IPS-15b (cell line): ENCODE results near the gene FAM171A1.
"Not testable (repeated sequence)": the region's sequence is repeated elsewhere in the genome, so short reads cannot be mapped to it uniquely, and the experiment has no call there.

Source experiments
- H3K27me3 ChIP-seq: one replicate; pipeline ENCODE4 v1.6.1; 2013; ENCODE audit warnings: low read length; ENCODE audit not compliant: control insufficient read depth, insufficient read depth
- H3K36me3 ChIP-seq: one replicate; pipeline ENCODE4 v1.6.1; 2013; ENCODE audit warnings: low read length; ENCODE audit not compliant: control insufficient read depth, insufficient read depth
- H3K4me1 ChIP-seq: one replicate; pipeline ENCODE4 v1.6.1; 2013; ENCODE audit warnings: mild to moderate bottlenecking, low read length; ENCODE audit not compliant: control insufficient read depth, insufficient read depth
- H3K4me3 ChIP-seq: one replicate; pipeline ENCODE4 v1.5.1; 2013; ENCODE audit warnings: low read depth, low read length
- H3K9ac ChIP-seq: one replicate; pipeline ENCODE4 v1.6.1; 2013; ENCODE audit warnings: low read depth, mild to moderate bottlenecking, low read length
- H3K9me3 ChIP-seq: one replicate; pipeline ENCODE4 v1.6.1; 2013; ENCODE audit warnings: mild to moderate bottlenecking, low read length; ENCODE audit not compliant: control insufficient read depth, insufficient read depth

FAM171A1 gene

DNA sequence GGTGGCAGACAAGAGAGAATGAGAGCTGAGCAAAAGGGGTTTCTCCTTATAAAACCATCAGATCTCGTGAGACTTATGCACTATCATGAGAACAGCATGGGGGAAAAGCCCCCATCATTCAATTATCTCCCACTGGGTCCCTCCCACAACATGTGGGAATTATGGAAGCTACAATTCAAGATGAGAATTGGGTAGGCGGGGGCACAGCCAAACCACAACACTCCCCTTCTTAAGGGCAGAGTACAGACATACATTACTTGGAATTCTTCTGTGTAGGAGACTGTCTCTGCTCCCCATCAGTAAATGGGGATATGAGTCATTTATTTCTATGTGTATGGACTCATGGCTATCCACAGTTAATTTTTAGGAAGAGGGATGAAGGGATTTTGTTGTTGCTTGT lies 31.2 kb downstream of the FAM171A1 start:
- Histone ChIP-seq H3K4me3 (no peak overlapping the region), H3K4me1 (peaks cover 4% of the 10 kb centered on the region), H3K9ac (no peak overlapping the region), H3K9me3 (no peaks in the 10 kb centered on the region), H3K27me3 (no peaks in the 10 kb centered on the region), H3K36me3 (no peaks in the 10 kb centered on the region)

DNA sequence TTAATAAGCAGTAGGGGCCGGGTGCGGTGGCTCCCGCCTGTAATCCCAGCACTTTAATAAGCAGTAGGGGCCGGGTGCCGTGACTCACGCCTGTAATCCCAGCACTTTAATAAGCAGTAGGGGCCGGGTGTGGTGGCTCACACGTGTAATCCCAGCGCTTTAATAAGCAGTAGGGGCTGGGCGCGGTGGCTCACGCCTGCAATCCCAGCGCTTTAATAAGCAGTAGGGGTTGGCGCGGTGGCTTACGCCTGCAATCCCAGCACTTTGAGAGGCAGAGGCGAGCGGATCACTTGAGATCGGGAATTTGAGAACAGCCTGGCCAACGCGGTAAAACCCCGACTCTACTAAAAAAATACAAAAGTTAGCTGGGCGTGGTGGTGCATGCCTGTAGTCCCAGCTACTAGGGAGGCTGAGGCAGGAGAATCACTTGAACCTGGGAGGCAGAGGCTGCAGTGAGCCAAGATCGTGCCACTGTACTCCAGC lies 33.6 kb downstream of the FAM171A1 start:
- not testable (repeated sequence) for H3K4me3 ChIP-seq, H3K9ac ChIP-seq, H3K36me3 ChIP-seq, H3K27me3 ChIP-seq, H3K4me1 ChIP-seq, H3K9me3 ChIP-seq

DNA sequence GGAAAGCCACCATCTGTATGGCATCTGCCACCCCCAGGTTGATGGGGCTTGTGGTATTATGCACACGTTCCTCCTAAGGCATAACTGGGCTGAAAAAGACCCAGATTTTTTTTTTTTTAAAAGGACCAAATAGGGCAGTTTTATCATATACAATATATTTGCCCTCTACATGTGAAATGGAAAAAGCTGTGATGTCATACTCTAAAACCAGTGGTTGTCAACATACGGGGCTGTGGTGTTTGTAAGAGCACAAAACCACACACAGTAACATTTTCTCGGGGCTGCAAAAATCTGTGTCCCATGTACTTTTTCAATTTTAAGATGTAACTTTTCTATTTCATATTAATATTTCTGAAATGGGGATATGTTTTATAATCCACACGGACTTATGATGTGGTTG lies 34.9 kb downstream of the FAM171A1 start:
- H3K36me3 ChIP-seq = no peaks in the 10 kb centered on the region
- H3K9ac ChIP-seq = no peak overlapping the region
- H3K4me1 ChIP-seq = no peaks in the 10 kb centered on the region
- no peaks in the 10 kb centered on the region for H3K27me3 ChIP-seq
- H3K4me3 ChIP-seq = no peak overlapping the region
- H3K9me3 ChIP-seq = no peaks in the 10 kb centered on the region

DNA sequence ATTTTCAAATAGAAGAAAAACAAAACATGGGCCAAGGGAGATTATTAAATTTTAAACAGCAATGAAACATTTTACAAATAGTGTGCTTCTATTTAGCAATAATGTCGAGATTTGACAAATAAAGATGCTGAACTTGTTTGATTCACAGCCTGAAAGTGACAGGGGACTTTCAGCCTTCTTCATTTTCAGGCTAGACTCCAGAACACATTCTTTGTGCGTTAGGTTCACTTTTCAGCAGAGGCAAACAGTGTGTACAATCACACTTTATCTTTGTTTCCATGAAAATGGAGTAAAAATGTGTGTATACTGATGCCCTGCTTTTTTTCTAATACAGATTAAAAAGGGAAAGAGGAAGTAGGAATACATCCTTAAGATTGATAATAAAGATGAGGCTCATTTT lies 35.6 kb downstream of the FAM171A1 start:
- Histone ChIP-seq H3K4me1 (no peaks in the 10 kb centered on the region), H3K36me3 (no peaks in the 10 kb centered on the region), H3K4me3 (no peak overlapping the region), H3K9me3 (no peaks in the 10 kb centered on the region), H3K9ac (no peak overlapping the region), H3K27me3 (no peaks in the 10 kb centered on the region)

DNA sequence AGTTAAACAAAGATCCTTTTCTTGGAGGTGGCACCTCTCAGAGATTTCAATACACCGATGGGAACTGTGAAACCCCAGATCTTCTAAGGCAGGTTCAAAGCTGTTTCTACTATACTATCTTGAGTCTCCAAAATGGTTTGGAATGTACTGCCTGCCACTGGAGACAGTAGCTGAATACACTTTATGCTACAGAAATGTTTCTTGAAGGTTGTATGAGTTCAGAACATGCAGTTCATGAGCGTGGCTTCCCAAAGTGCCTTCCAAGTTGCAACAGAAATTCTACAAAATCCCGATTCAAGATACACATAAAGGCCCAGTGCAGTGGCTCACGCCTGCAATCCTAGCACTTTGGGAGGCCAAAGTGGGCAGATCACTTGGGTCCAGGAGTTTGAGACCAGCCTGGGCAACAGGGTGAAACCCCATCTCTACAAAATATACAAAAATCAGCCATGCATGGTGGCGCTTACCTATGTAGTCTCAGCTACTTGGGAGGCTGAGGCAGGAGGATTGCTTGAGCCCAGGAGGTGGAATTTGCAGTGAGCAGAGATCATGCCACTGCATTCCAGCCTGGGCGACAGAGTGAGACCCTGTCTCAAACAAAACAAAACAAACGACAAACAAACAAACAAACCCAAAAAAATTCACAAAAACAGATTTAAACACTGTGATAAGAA lies 36.3 kb downstream of the FAM171A1 start:
- Histone ChIP-seq H3K27me3 (no peaks in the 10 kb centered on the region), H3K4me3 (no peak overlapping the region), H3K9ac (no peak overlapping the region), H3K9me3 (no peaks in the 10 kb centered on the region), H3K4me1 (no peaks in the 10 kb centered on the region), H3K36me3 (no peaks in the 10 kb centered on the region)

DNA sequence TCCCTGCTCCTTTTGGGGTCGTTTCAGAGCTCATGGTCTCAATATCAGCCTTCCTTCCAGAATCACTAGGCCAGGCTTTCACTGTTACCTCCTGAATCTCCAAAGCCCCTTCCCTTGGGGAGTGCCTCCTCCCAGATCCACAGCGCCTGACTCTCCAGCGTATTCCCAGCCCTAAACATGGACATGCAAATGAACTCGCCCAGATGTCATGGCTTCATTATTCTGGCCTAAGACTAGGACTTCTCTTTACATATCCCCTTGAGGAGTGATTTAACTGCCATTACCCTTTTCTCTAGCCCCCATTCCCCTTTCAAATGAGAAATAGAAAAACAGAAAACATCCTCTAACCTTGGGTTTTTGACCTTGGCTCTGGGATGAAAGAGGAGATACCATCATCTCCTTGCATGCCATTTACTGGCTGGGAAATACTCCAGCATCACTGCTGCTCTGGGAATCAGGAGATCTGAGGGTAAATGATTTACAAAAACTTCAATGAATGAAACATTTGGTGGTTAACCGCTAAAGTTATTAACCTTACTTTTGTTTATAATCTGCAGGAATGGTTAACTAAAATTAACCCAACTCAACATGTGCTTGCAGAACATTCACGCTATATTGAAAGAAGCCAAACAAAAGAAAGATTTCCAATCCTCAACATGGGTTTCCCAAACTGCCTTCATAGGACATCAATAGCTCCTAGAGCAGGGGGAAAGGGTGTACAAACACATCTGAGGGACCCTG lies 37.0 kb downstream of the FAM171A1 start:
- Histone ChIP-seq H3K4me1 (no peaks in the 10 kb centered on the region), H3K27me3 (no peaks in the 10 kb centered on the region), H3K4me3 (no peak overlapping the region), H3K9ac (no peak overlapping the region), H3K36me3 (no peaks in the 10 kb centered on the region), H3K9me3 (no peaks in the 10 kb centered on the region)

DNA sequence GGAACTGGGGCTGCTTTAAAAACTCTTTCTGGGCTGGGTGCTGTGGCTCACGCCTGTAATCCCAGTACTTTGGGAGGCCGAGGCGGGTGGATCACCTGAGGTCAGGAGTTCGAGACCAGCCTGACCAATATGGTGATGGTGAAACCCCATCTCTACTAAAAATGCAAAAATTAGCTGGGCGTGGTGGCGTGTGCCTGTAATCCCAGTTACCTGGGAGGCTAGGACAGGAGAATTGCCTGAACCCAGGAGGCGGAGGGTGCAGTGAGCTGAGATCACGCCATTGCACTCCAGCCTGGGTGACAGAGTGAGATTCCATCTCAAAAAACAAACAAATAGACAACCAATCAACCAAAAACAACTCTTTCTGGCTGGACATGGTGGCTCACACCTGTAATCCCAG lies 37.9 kb downstream of the FAM171A1 start:
- not testable (repeated sequence) for H3K36me3 ChIP-seq, H3K4me3 ChIP-seq, H3K27me3 ChIP-seq, H3K9ac ChIP-seq, H3K4me1 ChIP-seq, H3K9me3 ChIP-seq

DNA sequence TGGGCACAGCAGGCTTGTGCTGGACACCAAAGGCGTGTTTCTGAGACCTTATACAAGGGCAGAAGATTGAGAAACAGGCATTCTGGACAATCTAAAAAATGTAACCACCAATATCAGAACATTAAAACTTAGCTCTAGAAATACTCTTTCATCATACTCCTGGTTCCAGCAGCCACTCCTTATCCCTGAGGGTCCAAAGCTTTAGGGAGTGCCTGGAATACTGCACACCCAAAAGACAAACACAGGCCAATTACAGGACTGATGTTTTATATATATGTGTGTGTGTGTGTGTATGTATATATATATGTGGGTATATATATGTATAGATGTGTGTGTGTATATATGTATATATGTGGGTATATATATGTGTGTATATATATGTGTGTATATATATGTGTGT lies 39.6 kb downstream of the FAM171A1 start:
- no peaks in the 10 kb centered on the region for H3K27me3 ChIP-seq
- no peak overlapping the region for H3K4me3 ChIP-seq
- no peaks in the 10 kb centered on the region for H3K4me1 ChIP-seq
- no peak overlapping the region for H3K9ac ChIP-seq
- no peaks in the 10 kb centered on the region for H3K9me3 ChIP-seq
- H3K36me3 ChIP-seq = no peaks in the 10 kb centered on the region

DNA sequence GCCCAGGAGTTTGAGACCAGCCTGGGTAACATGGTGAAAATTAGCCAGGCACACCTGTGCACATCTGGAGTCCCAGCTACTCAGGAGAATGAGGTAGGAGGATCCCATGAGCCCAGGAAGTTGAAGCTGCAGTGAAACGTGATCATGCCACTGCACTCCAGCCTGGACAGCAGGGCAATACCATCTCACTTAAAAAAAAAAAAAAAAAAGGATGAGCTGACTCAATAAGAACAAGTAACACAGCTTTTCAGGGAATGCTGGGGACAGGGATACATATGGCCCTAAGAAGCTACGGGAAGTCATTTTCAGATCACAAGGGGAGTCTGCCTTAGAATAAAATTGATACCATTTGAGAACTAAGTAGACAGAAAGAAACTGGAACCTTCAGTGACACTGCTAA lies 41.7 kb downstream of the FAM171A1 start:
- no peaks in the 10 kb centered on the region for H3K4me1 ChIP-seq

DNA sequence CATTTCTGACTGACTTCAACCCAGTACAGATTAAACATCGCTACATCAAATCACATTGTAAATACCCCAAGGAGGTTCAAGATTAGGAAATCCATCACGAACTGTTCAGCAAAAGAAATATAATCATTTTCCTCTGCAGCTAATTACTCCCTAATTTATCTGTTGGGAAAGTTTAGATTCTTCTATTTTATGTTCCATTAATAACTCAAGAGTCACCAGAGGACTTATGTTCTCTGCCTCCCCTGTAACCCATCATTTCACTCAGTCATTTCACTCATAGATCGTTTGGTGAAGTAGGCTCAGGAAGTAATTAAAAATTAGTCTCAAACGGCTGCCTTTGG lies 45.2 kb downstream of the FAM171A1 start:
- Histone ChIP-seq H3K4me3 (no peak overlapping the region), H3K9ac (no peak overlapping the region), H3K27me3 (no peaks in the 10 kb centered on the region), H3K4me1 (no peaks in the 10 kb centered on the region), H3K9me3 (no peaks in the 10 kb centered on the region), H3K36me3 (no peaks in the 10 kb centered on the region)

More for the DNA sequence above, 41.7 kb downstream of the FAM171A1 start:
- Histone ChIP-seq H3K27me3 (no peaks in the 10 kb centered on the region), H3K9ac (no peak overlapping the region), H3K4me3 (no peak overlapping the region), H3K9me3 (no peaks in the 10 kb centered on the region), H3K36me3 (no peaks in the 10 kb centered on the region)

DNA sequence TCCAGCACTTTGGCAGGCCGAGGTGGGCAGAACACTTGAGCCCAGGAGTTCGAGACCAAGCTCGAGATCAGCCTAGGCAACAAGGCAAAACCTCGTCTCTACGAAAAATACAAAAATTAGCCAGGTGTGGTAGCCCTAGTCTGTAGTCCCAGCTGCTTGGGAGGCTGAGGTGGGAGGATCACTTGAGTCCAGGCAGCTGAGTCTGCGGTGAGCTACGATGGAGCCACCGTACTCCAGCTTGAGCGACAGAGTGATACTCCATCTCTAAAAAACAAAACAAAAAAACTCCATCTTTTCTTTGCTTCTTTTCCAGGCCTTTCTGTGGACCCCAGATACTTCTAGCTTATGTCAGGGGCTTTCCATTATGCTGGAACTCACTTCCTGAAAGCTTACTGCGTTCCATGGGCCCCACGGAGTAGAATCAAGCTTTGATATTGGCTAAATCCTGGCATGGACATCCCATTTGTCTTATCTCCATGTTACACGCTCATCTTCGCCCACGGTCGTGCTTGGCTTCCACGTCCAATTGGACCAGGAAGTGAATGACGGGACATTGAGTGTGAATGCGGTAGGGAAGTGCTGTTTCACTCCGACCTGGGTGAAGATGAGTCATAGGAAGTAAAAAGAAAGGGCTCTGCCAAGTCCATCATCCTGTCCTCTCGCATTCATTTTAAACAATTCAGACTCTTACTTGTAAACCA lies 45.7 kb downstream of the FAM171A1 start:
- Histone ChIP-seq H3K4me1 (no peaks in the 10 kb centered on the region), H3K9ac (no peak overlapping the region), H3K4me3 (no peak overlapping the region), H3K9me3 (no peaks in the 10 kb centered on the region), H3K27me3 (no peaks in the 10 kb centered on the region), H3K36me3 (no peaks in the 10 kb centered on the region)

DNA sequence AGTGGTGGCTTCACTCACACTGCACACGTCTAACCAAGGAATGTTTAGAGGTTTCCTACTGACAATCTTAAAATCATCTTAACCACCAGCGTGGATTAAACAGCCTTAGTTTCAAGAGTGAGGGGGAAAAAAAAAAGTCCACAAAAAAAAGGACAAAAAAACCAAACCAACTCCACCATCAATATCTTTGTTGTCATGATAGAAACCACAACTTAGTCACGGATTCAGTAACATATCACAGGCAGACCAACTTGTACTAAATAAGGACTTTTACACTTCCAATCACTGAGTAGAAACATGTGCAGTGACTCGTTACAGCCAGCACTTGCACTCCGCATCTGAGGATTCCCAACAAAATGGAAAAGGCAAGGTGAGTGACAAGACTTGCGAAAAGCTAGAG lies 46.5 kb downstream of the FAM171A1 start:
- no peak overlapping the region for H3K9ac ChIP-seq

More for the DNA sequence above, 46.5 kb downstream of the FAM171A1 start:
- Histone ChIP-seq H3K4me3 (no peak overlapping the region), H3K9me3 (no peaks in the 10 kb centered on the region), H3K36me3 (no peaks in the 10 kb centered on the region), H3K27me3 (no peaks in the 10 kb centered on the region), H3K4me1 (no peaks in the 10 kb centered on the region)
